Pancreas (tissue), 10 donors: ENCODE results near the gene SEPTIN11. TPM values are rescaled to one million over a fixed set of nuclear protein-coding genes. Genes with fewer than 3 reads are reported as not detected.

Experiments
- ATAC-seq, 4 donors: fragments of 200-7000 bp; cut with Tn5 transposase; one replicate each; pipeline versions ENCODE4 v1.8.0 to v1.9.1; 2020; ENCODE audit warnings: mild to moderate bottlenecking in 4 of 4, moderate library complexity in 4 of 4
- DNase-seq, 6 donors: peaks; one replicate each; pipeline ENCODE4 v3.0.0-alpha.2; 2020
- FAIRE-seq: peaks from 2 replicates; lab custom pipeline; 2012; peaks lifted over from hg19 to GRCh38; lab: Jason Lieb, UNC
- H3K27ac ChIP-seq, 4 donors: fragments of 200-600 bp; sonication (generic); 1 replicate in 3 of 4; 2 replicates in 1 of 4; pipeline versions ENCODE4 v1.5.0 to v1.8.0; 2020
- H3K27me3 ChIP-seq, 4 donors: fragments of 200-600 bp; one replicate each; pipeline ENCODE4 v1.8.0; 2021
- H3K36me3 ChIP-seq, 3 donors: fragments of 200-600 bp; sonication (generic) in 1 of 3; one replicate each; pipeline versions ENCODE4 v1.5.0 to v1.8.0; 2020 to 2021
- H3K4me1 ChIP-seq, 3 donors: fragments of 200-600 bp; one replicate each; pipeline ENCODE4 v1.8.0; 2021
- H3K4me3 ChIP-seq, 4 donors: fragments of 200-600 bp; sonication (generic) in 2 of 4; one replicate each; pipeline versions ENCODE4 v1.5.0 to v1.8.0; 2020 to 2021
- H3K9me3 ChIP-seq, 4 donors: fragments of 200-600 bp; one replicate each; pipeline ENCODE4 v1.8.0; 2021
- CTCF ChIP-seq, 4 donors: fragments of 200-600 bp; sonication (generic) in 3 of 4; IDR thresholded peaks; one replicate each; pipeline versions ENCODE4 v1.5.0 to v1.8.0; 2021; ENCODE audit warnings: antibody characterized with exemption in 4 of 4
- WGBS, 2 donors: extraction: QIAGEN DNeasy Blood & Tissue Kit; methylation state at CpG; one replicate each; pipeline ENCODE4 v1.1.7; 2013; 5-methylcytosine and 5-hydroxymethylcytosine counted together
- intact Hi-C, 3 donors: fragments of 100-400 bp; cut with DNase I; formaldehyde crosslinking; loops; one replicate each; pipeline versions ENCODE4 v1.11.1 to v1.14.2; 2022
- polyA plus RNA-seq, 2 donors: library from polyadenylated mRNA; stranded (reverse); fragments of 200-250 nt; gene quantifications; one replicate each; pipeline ENCODE4 v1.2.3, GENCODE V29; 2013
- total RNA-seq, 6 donors: library from RNA; stranded (reverse); fragmentation: NEBNext Ultra II Directional in 4 of 6; extraction: Animal tissue kit (Norgen Biotek cat#: 25700) in 4 of 6; gene quantifications; one replicate each; pipeline versions ENCODE4 v1.2.1 to v1.2.4, GENCODE V29; 2021 to 2023
- donor health status: healthy with polysubstance abuse.
- donor health status: DM: no; HTN: no; CAD: no; lungs with moderate emphysema.
- donor health status: DM: no; HTN: no; CAD: no.
- donor health status: control.
- donor health status: control.
- donor health status: Bipolar disorder and iron deficiency.
- donor health status: DM: yes; HTN: yes; CAD: no.
- donor health status: DM: no; HTN: no; CAD: no.
- donor health status: DM: no; HTN: no; CAD: no.
- donor health status: DM: yes; HTN: yes; CAD: no.

The SEPTIN11 gene
- total and polyA plus RNA-seq, 8 donors, result 11.6 to 48.9 (median 27.4) TPM

GRCh38 chr4:76998251-76998901, 48.8 kb downstream of the SEPTIN11 start:
- intact Hi-C loops, result no loop called here
- no peaks in the 10 kb centered on the region for H3K4me1 ChIP-seq
- H3K27me3 ChIP-seq, result no peaks in the 10 kb centered on the region
- H3K36me3 ChIP-seq, result peaks cover 0 to 4% (median 0%) of the 10 kb centered on the region in 3 donors
- H3K27ac ChIP-seq, result no peak overlapping the region
- DNase-seq (no peak), FAIRE-seq (no peak), ATAC-seq (peak in 1 of 4 donors; percentile 35)
- H3K9me3 ChIP-seq, result no peaks in the 10 kb centered on the region
- TF ChIP-seq CTCF (IDR thresholded peaks at IDR 0.05), result no peak
- no peak overlapping the region for H3K4me3 ChIP-seq
- WGBS, 2 donors, result 88 to 89% methylated on average over 8 of the region's 8 CpGs

Other genes with a start within 250 kb of the SEPTIN11 start
- gene SOWAHB, start 51.6 kb upstream of the SEPTIN11 start, total RNA-seq, result 1 to 10 TPM; 2.1 to 4.2 (median 2.9) TPM
- gene SOWAHB, start 51.6 kb upstream of the SEPTIN11 start, polyA plus RNA-seq, result 1 to 10 TPM in 1 of 2 donors, under 1 TPM in 1; 0.53 to 1.2 TPM
- 100 to 1,000 TPM; 149 to 196 (median 169) TPM for gene CCNI, start 126.2 kb downstream of the SEPTIN11 start, total RNA-seq
- gene CCNI, start 126.2 kb downstream of the SEPTIN11 start, polyA plus RNA-seq, result 100 to 1,000 TPM in 1 of 2 donors, 10 to 100 TPM in 1; 33.3 to 101 TPM
- gene CCNG2, start 207.5 kb downstream of the SEPTIN11 start, total RNA-seq, result 10 to 100 TPM in 3 of 6 donors, 1 to 10 TPM in 3; 4.7 to 30.2 (median 12.8) TPM
- gene CCNG2, start 207.5 kb downstream of the SEPTIN11 start, polyA plus RNA-seq, result 1 to 10 TPM; 5.1 to 6.1 TPM